ENCODE results near the gene ATP8B2. TPM values are rescaled to one million over a fixed set of nuclear protein-coding genes. Genes with fewer than 3 reads are reported as not detected.
A peak's percentile ranks its signal among the peaks of the same experiment; 100 is the strongest.

The ATP8B2 gene
- total RNA-seq, 4 donors from 2014 or later: 14.4 to 34.4 (median 22.0) TPM

GRCh38 chr1:154342132-154342531 is 16.8 kb downstream of the ATP8B2 start:
- TF ChIP-seq POLR2A (IDR thresholded peaks at IDR 0.05) (no peak), POLR2AphosphoS5 (IDR thresholded peaks at IDR 0.05) (no peak), EP300 (IDR thresholded peaks at IDR 0.05) (no peak), CTCF (IDR thresholded peaks at IDR 0.05) (no peak)
- DNase-seq (ENCODE audit: low spot score in 2 of 2): no peak
- H3K4me3 ChIP-seq: no peak overlapping the region
- no peak overlapping the region for H3K27ac ChIP-seq
- H3K4me1 ChIP-seq: peaks cover 3% of the 10 kb centered on the region
- no peaks in the 10 kb centered on the region for H3K27me3 ChIP-seq
- H3K36me3 ChIP-seq: peaks cover 97% of the 10 kb centered on the region
- no peaks in the 10 kb centered on the region for H3K9me3 ChIP-seq
- WGBS: 85% methylated on average over 5 of the region's 7 CpGs

GRCh38 chr1:154342836-154343472 is 17.6 kb downstream of the ATP8B2 start:
- Histone ChIP-seq H3K36me3 (peaks cover 91% of the 10 kb centered on the region), H3K4me3 (no peak overlapping the region)
- 74% methylated on average over 21 of the region's 21 CpGs for WGBS

GRCh38 chr1:154344977-154345837 is 19.9 kb downstream of the ATP8B2 start:
- H3K4me3 ChIP-seq: no peak overlapping the region
- no peaks in the 10 kb centered on the region for H3K9me3 ChIP-seq
- peaks cover 87% of the 10 kb centered on the region for H3K36me3 ChIP-seq
- DNase-seq (ENCODE audit: low spot score in 2 of 2): no peak
- TF ChIP-seq EP300 (IDR thresholded peaks at IDR 0.05): no peak
- peak in 1 of 2 donors; percentile 46 for TF ChIP-seq CTCF (IDR thresholded peaks at IDR 0.05)
- no peak overlapping the region for H3K27ac ChIP-seq
- 83% methylated on average over 11 of the region's 12 CpGs for WGBS
- no peaks in the 10 kb centered on the region for H3K27me3 ChIP-seq
- peaks cover 3% of the 10 kb centered on the region for H3K4me1 ChIP-seq

More at GRCh38 chr1:154342836-154343472, 17.6 kb downstream of the ATP8B2 start:
- DNase-seq (ENCODE audit: low spot score in 2 of 2): no peak
- Histone ChIP-seq H3K27ac (no peak overlapping the region), H3K4me1 (peaks cover 3% of the 10 kb centered on the region), H3K9me3 (no peaks in the 10 kb centered on the region), H3K27me3 (no peaks in the 10 kb centered on the region)
- TF ChIP-seq CTCF (IDR thresholded peaks at IDR 0.05) (no peak), EP300 (IDR thresholded peaks at IDR 0.05) (no peak), POLR2AphosphoS5 (IDR thresholded peaks at IDR 0.05) (no peak), POLR2A (IDR thresholded peaks at IDR 0.05) (no peak)

- peaks cover 76% of the 10 kb centered on the region for H3K36me3 ChIP-seq
Observed at GRCh38 chr1:154346276-154346917, 21.1 kb downstream of the ATP8B2 start.

More at GRCh38 chr1:154346276-154346917, 21.1 kb downstream of the ATP8B2 start:
- H3K4me3 ChIP-seq: no peak overlapping the region
- peaks cover 3% of the 10 kb centered on the region for H3K4me1 ChIP-seq
- no peak for DNase-seq (ENCODE audit: low spot score in 2 of 2)
- H3K27me3 ChIP-seq: no peaks in the 10 kb centered on the region
- 92% methylated on average over 11 of the region's 15 CpGs for WGBS
- no peak overlapping the region for H3K27ac ChIP-seq
- no peak for TF ChIP-seq CTCF (IDR thresholded peaks at IDR 0.05)
- H3K9me3 ChIP-seq: no peaks in the 10 kb centered on the region

Data from suprapubic skin (tissue), 4 donors.